ENCODE measurements around the gene FOXA1.

FOXA1 gene

DNA sequence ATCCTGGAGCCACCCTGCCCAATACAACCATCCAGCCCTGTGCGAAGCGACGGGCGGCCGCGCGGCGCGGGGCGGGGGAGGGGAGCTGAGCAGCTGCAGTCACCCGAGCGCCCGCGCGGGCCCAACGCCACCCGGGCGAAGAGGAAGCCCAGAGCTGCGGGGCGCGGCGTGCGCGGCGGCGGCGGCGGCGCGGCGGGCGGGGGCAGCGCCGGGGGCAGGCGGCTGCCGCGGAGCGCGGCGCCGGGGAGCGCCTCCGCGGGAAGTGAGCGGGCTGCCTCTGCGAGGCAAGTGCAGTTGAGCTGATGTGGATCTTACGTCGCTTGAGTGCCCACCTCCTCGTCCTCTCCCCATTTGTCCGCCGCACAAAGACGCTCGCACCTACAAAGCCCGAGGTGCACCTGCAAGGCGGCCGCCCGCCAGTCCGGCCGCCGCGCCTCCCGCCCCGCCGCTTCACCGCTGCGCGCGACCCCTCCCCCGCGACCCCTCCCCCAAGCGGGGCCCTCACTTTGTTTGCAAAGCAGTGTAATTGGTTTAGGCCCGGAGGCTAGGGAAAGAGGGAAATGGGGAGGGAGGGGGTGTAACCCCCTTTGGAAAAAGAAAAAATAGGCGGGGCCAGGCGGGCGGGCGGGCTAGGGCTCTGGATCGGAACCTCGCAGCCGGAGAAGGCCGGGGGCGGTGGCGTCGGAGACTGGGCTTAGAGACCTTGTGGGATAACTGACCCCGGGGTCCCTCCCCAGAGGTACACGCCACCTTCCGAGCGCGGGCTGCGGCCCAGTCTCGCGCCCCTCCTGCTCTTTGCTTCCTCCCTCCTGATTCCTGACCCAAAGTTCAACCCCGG, at the start of gene FOXA1, which contains the start of gene TTC6:
Gene FOXA1, minus strand, starts transcription at position 279 of the 838 bp plus-strand sequence. Its CDS starts 277 bp downstream, at position 2.
Gene TTC6, plus strand, starts transcription at position 659 of the 838 bp plus-strand sequence. CDS start 26,436 bp downstream, outside the sequence.
- DNase-seq = peak; percentile 76 to 78

GRCh38 chr14:37643701-37644100, 48.7 kb upstream of the FOXA1 start:
- DNase-seq = peak in 1 of 2 experiments; percentile 57

- DNase-seq = no peak
These were observed 47.1 kb upstream of the FOXA1 start for GRCh38 chr14:37642125-37642524.

DNA sequence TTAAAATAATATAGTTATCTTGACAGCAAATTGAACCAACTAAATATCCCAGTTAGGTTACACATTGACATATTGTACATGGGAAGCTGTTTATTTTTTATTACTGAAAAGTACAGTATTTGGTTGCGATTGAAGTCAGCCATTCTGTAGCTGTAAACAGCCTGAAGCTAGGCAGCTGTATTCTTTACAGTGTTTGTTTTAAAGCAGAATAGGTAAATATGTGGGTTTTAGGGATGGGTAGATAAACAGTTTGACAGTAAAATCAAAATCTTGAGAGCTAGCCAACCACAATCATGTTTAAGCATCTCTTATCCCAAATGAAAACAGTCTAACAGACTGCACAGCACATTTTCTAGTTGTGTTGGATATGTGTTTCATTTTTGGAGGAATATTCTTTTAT, 46.1 kb upstream of the FOXA1 start:
- no peak for DNase-seq

DNA sequence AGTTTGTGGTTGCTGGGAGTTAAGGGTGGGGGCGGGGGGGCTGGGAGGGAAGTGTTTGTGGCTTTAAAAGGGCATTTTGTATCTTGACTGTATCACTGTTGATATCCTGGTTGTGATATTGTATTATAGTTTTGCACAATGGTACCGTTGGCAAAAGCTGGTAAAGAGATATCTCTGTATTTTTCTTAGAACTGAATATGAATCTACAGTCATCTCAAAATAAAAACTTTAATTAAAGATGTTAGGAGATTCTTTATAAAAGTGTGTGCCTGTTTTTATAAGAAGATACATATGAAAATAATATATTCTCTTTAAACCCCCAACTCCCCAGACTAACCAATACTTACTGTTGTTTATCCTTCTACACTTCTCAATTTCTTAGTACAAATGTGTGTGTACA, 43.5 kb upstream of the FOXA1 start:
- DNase-seq = no peak

GRCh38 chr14:37637341-37637740, 42.3 kb upstream of the FOXA1 start:
- DNase-seq = peak in 1 of 2 experiments; percentile 23

GRCh38 chr14:37625597-37626595, 30.8 kb upstream of the FOXA1 start:
- DNase-seq = no peak

DNA sequence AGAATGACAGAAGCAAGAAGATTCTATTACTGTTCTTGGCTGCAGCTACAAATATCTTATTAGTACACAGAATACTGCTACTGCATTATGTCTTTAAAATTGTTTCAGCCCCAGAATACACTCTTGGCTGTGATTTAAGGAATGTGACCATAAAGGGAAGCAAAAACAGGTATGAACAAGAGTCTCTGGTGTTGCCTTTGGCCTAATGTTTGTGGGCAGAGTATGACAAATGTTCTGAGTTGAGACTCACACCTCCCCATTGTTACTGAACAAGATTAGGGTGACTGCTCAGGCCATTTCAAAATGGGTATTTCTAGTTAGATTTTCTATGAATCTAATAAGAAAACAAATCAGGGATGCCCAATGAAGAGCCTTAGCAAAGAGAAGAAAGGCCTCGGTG, 28.9 kb upstream of the FOXA1 start:
- DNase-seq = no peak

DNA sequence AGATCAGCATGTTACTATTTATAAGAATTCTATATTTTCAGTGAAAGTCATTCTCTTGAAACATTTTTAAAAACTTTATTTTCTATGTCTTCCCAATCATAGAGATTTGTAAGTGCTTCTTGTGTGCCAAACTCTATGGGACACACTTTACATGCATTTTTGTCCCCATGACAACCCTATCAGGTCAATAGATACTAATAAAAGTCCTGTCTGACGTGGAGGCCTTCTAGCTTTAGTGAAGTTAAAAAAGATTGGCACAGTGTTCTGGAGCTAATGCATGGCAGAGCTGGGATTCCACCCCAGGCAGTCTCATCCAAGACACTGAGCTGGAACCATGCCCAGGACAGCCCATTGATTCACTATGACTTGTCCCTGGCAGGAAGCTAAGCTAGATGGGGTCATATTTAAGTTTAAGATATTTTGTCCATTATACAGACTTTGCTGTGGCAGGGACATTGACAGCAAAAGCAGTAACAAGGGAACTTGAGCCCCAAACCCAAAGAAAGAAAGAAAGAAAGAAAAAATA, 28.4 kb upstream of the FOXA1 start:
- DNase-seq = no peak

DNA sequence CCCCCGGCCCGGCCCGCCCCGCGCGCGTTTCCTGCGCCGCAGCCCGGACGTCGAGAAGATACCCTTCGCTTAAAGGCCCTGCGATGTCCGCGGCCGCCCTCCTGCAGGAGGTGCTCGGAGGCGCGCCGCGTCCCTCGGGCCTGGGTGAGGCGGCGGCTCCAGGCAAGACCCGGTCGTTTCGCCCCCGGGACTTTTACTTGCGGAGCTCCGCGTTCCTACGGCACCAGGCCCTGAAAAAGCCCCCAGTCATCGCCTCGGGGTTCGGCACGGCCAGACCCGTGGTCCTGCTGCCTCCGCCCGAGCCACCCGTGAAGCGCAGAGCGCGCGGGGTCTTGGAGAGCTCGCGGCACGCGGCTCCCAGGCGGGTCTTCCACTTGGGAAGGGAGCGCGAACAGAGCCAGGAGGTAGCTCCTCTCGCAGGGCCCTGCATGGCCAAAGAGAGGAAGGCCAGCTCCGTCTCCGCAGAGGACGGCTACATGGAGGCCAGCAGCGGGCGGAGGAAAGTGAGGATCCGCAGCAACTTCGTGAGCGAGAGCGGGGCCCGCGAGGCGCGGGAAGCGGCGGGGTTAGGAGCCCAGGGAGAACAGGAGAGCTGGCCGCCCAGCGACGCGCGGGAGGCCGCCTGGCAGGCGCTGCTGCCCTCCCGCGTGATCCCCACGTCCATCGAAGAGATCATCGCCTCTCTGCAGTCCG, 27.3 kb upstream of the FOXA1 start:
- no peak for DNase-seq

- DNase-seq = no peak
These were observed 25.8 kb upstream of the FOXA1 start for GRCh38 chr14:37620856-37621255.

GRCh38 chr14:37618498-37619028, 23.5 kb upstream of the FOXA1 start:
- no peak for DNase-seq

DNA sequence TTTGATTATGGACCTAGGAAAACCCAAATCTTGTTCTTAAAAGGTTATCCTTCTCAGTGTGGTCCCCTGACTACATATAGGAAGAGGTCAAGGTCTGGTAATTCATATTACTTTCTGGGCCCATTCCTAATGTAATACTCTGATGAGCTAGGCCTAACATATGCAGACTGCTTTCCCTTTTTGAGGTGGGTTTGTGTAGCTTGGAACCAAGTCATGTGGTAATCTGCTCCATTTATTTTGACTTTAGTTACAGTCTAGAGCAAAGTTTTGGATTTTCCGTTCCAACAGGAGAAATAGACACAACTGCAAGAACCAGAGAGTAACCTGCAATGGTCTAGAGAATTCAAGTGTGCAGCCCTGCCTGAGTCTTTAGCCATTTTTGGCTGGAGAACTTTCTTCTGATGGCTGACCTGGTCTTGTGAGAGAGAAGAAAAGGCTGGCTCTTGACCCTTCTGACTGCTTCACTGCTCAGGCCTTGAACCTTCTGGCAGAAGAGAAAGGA, 22.9 kb upstream of the FOXA1 start:
- DNase-seq = no peak

DNA sequence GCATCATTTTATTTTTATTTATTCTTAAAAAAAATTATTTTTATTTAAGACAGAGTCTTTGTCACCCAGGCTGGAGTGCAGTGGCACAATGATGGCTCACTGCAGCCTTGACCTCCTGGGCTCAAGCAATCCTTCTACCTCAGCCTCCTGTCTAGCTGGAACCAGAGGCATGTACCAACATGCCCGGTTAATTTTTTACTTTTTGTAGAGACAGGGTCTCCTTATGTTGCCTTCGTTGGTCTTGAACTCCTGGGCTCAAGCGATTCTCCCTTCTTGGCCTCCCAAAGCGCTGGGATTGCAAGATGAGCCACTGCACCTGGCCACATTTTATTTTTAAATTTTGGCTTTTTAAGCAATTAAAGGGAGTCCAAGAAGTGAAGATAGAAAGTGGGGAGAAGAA, 21.8 kb upstream of the FOXA1 start:
- DNase-seq = no peak

DNA sequence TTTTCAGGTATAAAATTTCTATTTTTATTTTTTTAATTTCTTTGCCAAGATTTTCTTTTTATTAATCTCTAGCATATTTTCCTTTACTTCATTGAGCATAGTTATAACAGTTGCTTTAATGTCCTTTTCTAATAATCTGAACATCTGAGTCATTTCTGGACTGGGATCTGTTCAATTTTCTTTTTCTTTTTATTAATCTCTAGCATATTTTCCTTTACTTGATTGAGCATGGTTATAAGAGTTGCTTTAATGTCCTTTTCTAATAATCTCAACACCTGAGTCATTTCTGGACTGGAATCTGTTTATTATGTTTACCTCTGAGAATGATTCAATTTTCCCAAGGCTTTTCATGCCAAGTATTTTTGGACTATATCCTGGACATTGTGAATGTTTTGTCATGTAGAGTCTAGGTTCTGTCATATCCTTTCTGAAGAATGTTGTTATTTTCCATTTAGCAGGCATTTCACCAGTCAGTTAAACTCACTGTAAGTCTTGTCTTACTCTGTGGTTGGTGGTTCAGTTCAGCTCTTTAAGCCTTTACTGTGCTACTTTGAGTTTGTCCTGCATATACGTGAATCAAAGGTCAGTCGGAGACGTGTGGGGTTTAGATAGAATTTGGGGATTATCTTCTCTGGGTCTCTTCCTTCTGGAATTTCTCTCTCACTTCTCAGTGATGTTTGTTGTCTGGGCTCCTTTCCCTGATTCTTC, 20.7 kb upstream of the FOXA1 start:
- DNase-seq = no peak

- no peak for DNase-seq
These were observed 16.0 kb upstream of the FOXA1 start for GRCh38 chr14:37610945-37611523.

DNA sequence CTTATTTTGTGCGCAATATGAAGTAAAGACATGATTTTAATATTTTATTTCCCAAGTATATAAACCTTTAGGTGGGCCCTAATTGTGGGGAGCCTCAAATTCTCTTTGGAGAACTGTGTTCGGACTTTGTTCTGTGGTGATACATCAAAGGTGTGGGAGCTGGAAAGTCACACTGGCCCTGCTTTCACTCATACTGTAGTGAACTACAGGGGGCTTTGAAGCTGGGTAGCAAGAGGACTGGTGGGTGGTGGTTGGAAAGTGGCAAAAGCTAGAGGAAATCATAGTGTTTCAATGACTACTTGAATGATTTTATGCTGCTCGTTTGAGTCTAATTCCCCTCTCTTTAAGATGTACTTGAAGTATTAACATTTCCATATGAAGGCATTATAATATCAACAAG, 13.6 kb upstream of the FOXA1 start:
- DNase-seq = no peak

DNA sequence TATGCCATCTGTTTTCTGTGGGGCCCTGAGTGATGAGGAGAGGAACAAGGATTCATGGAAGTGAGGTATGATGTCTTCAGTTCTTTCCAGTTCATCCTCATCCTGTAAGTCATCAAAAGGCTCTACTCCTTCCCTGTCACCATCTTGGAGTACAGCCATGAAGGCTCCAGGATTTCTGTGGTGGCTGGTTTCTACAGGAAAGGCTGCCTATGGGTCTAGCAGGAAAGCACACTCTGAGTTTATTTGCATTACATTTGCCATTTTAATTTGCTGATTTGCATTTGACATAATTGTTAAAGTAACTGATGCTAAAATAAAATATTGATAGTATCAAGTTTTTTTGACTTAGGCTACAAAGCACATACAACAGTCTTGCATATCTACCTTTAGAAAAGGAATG, 11.6 kb upstream of the FOXA1 start:
- DNase-seq = no peak

GRCh38 chr14:37603688-37604251, 8.7 kb upstream of the FOXA1 start:
- DNase-seq = no peak

GRCh38 chr14:37602605-37603453, 7.8 kb upstream of the FOXA1 start:
- DNase-seq = no peak

Measured in NCI-H524 (cell line).